ENCODE data around the gene MANSC1.

DNA sequence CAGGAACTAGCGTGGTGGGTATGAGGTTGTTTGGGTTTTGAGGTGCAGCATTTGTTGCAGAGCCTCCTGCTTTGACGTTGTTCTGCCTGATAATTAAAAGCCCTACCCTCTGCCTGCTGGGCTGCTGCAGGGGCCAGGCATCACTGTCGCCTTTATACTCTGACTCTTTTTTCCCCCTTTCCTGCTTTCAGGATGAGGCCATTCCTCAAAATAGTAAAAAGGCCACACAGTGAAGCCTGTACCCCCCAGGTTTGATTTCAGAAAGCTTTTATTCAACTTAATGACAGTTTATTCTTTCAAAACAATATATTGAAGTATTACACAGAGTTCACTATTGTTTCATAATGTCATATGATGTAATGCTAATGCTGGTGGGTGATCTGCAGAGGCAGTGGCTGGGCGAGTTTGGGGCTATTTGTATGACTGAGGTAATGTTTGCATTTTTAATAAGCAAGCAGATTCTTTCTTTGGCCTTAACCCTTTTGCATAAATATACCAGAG is 15.9 kb upstream of the MANSC1 start:
- TF ChIP-seq, protein P1, sequence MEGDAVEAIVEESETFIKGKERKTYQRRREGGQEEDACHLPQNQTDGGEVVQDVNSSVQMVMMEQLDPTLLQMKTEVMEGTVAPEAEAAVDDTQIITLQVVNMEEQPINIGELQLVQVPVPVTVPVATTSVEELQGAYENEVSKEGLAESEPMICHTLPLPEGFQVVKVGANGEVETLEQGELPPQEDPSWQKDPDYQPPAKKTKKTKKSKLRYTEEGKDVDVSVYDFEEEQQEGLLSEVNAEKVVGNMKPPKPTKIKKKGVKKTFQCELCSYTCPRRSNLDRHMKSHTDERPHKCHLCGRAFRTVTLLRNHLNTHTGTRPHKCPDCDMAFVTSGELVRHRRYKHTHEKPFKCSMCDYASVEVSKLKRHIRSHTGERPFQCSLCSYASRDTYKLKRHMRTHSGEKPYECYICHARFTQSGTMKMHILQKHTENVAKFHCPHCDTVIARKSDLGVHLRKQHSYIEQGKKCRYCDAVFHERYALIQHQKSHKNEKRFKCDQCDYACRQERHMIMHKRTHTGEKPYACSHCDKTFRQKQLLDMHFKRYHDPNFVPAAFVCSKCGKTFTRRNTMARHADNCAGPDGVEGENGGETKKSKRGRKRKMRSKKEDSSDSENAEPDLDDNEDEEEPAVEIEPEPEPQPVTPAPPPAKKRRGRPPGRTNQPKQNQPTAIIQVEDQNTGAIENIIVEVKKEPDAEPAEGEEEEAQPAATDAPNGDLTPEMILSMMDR (IDR thresholded peaks at IDR 0.05): no peak
- no peak for TF ChIP-seq EZH2 (IDR thresholded peaks at IDR 0.05; ENCODE audit: borderline replicate concordance, insufficient read depth, low read depth, low read length, poor library complexity, severe bottlenecking)

All from B cell (primary cell).